H9 (cell line): ENCODE measurements around the gene GPATCH3. TPM values are rescaled to one million over a fixed set of nuclear protein-coding genes. Genes with fewer than 3 reads are reported as not detected.

Source experiments
- DNase-seq: peaks from one replicate; pipeline ENCODE4 v3.0.0-alpha.2; 2017
- H2AFZ ChIP-seq: one replicate; pipeline ENCODE4 v1.6.1; 2013; ENCODE audit warnings: mild to moderate bottlenecking, low read length, control low read depth, moderate library complexity
- H2AK5ac ChIP-seq: 2 replicates; pipeline ENCODE4 v1.6.1; 2013; ENCODE audit warnings: low read length, control low read depth, mixed read lengths; ENCODE audit not compliant: insufficient read length
- H2BK120ac ChIP-seq: one replicate; pipeline ENCODE4 v1.6.1; 2013; ENCODE audit warnings: low read depth, mild to moderate bottlenecking, low read length, control low read depth, inconsistent platforms; ENCODE audit not compliant: poor library complexity, severe bottlenecking
- H2BK12ac ChIP-seq: 2 replicates; pipeline ENCODE4 v1.6.1; 2013; ENCODE audit warnings: low read length, control low read depth, mixed read lengths, low read depth; ENCODE audit not compliant: insufficient read length
- H2BK15ac ChIP-seq: 2 replicates; pipeline ENCODE4 v1.6.1; 2013; ENCODE audit warnings: low read depth, low read length, control low read depth
- H2BK20ac ChIP-seq: one replicate; pipeline ENCODE4 v1.6.1; 2013; ENCODE audit warnings: low read depth, mild to moderate bottlenecking, low read length, control low read depth, inconsistent platforms; ENCODE audit not compliant: poor library complexity, severe bottlenecking
- H2BK5ac ChIP-seq: 2 replicates; pipeline ENCODE4 v1.6.1; 2013; ENCODE audit warnings: low read length, control low read depth, mixed read lengths; ENCODE audit not compliant: insufficient read length
- H3K14ac ChIP-seq: 2 replicates; pipeline ENCODE4 v1.6.1; 2013; ENCODE audit warnings: low read length, control low read depth; ENCODE audit not compliant: insufficient read depth
- H3K18ac ChIP-seq: 2 replicates; pipeline ENCODE4 v1.6.1; 2013; ENCODE audit warnings: low read depth, mild to moderate bottlenecking, mixed read lengths, low read length, control low read depth; ENCODE audit not compliant: insufficient read length
- H3K23ac ChIP-seq: 2 replicates; pipeline ENCODE4 v1.6.1; 2013; ENCODE audit warnings: low read length, control low read depth, mixed read lengths, low read depth; ENCODE audit not compliant: insufficient read length
- H3K23me2 ChIP-seq: 2 replicates; pipeline ENCODE4 v1.6.1; 2013; ENCODE audit warnings: low read depth, mild to moderate bottlenecking, mixed read lengths, low read length, control low read depth; ENCODE audit not compliant: insufficient read length, poor library complexity, severe bottlenecking
- H3K27ac ChIP-seq: 2 replicates; pipeline ENCODE4 v1.5.1; 2013; ENCODE audit warnings: low read length, control low read depth, mixed read lengths, low read depth; ENCODE audit not compliant: insufficient read length
- H3K27me3 ChIP-seq: 2 replicates; pipeline ENCODE4 v1.6.1; 2013; ENCODE audit warnings: low read length, control low read depth, inconsistent platforms; ENCODE audit not compliant: insufficient read depth
- H3K4ac ChIP-seq: 2 replicates; pipeline ENCODE4 v1.6.1; 2013; ENCODE audit warnings: low read depth, mild to moderate bottlenecking, control low read depth, inconsistent platforms, low read length, moderate library complexity
- H3K4me1 ChIP-seq: 2 replicates; pipeline ENCODE4 v1.6.1; 2013; ENCODE audit warnings: low read length, control low read depth, inconsistent platforms; ENCODE audit not compliant: insufficient read depth
- H3K4me2 ChIP-seq: 2 replicates; pipeline ENCODE4 v1.6.1; 2013; ENCODE audit warnings: low read length, control low read depth, mixed read lengths; ENCODE audit not compliant: insufficient read length, insufficient read depth
- H3K56ac ChIP-seq: 2 replicates; pipeline ENCODE4 v1.6.1; 2013; ENCODE audit warnings: low read depth, mild to moderate bottlenecking, mixed read lengths, low read length, control low read depth; ENCODE audit not compliant: insufficient read length
- H3K79me1 ChIP-seq: 2 replicates; pipeline ENCODE4 v1.6.1; 2013; ENCODE audit warnings: low read depth, mild to moderate bottlenecking, moderate library complexity, low read length, control low read depth, inconsistent platforms; ENCODE audit not compliant: insufficient read depth, poor library complexity, severe bottlenecking
- H3K79me2 ChIP-seq: 2 replicates; pipeline ENCODE4 v1.6.1; 2013; ENCODE audit warnings: low read length, control low read depth, inconsistent platforms; ENCODE audit not compliant: insufficient read depth
- H3K9ac ChIP-seq: 2 replicates; pipeline ENCODE4 v1.6.1; 2013; ENCODE audit warnings: low read length, control low read depth, mixed read lengths; ENCODE audit not compliant: insufficient read length; ENCODE audit errors: extremely low read depth
- H3K9me3 ChIP-seq: one replicate; pipeline ENCODE4 v1.6.1; 2013; ENCODE audit warnings: low read depth, low read length, inconsistent platforms; ENCODE audit not compliant: control insufficient read depth
- H3T11ph ChIP-seq: one replicate; pipeline ENCODE4 v1.6.1; 2013; ENCODE audit warnings: mild to moderate bottlenecking, low read length, control low read depth, inconsistent platforms
- H4K20me1 ChIP-seq: one replicate; pipeline ENCODE4 v1.6.1; 2013; ENCODE audit not compliant: control insufficient read depth, insufficient read length, insufficient read depth
- H4K5ac ChIP-seq: 2 replicates; pipeline ENCODE4 v1.6.1; 2013; ENCODE audit warnings: low read depth, mild to moderate bottlenecking, mixed read lengths, low read length, control low read depth; ENCODE audit not compliant: insufficient read length
- H4K8ac ChIP-seq: replicated peaks from 2 replicates; pipeline ENCODE4 v1.6.1; 2013; ENCODE audit warnings: low read length, control low read depth, mixed read lengths, low read depth; ENCODE audit not compliant: insufficient read length
- H4K91ac ChIP-seq: 2 replicates; pipeline ENCODE4 v1.6.1; 2013; ENCODE audit warnings: low read depth, mild to moderate bottlenecking, moderate library complexity, mixed read lengths, low read length, control low read depth; ENCODE audit not compliant: insufficient read length
- H3K27ac Mint-ChIP-seq, 3 experiments: 2 replicates in 2 of 3; 3 replicates in 1 of 3; pipeline ENCODE4 v1.8.0; 2020 to 2021; ENCODE audit warnings: mixed read lengths in 3 of 3, mild to moderate bottlenecking in 1 of 3, moderate library complexity in 1 of 3
- H3K27me3 Mint-ChIP-seq: 2 replicates; pipeline ENCODE4 v1.8.0; 2021; ENCODE audit warnings: low read depth, mild to moderate bottlenecking, moderate library complexity, mixed read lengths
- H3K36me3 Mint-ChIP-seq, 3 experiments: 2 replicates in 2 of 3; 3 replicates in 1 of 3; pipeline ENCODE4 v1.8.0; 2020 to 2021; ENCODE audit warnings: low read depth in 3 of 3, mixed read lengths in 3 of 3; ENCODE audit not compliant: insufficient read depth in 1 of 3
- H3K4me1 Mint-ChIP-seq, 2 experiments: 2 replicates each; pipeline ENCODE4 v1.8.0; 2020; ENCODE audit warnings: mixed read lengths in 2 of 2
- H3K4me3 Mint-ChIP-seq, 2 experiments: 2 replicates in 1 of 2; 3 replicates in 1 of 2; pipeline ENCODE4 v1.8.0; 2020 to 2021; ENCODE audit warnings: mild to moderate bottlenecking in 2 of 2, mixed read lengths in 2 of 2, moderate library complexity in 1 of 2
- H3K9me3 Mint-ChIP-seq, 2 experiments: 2 replicates in 1 of 2; 3 replicates in 1 of 2; pipeline ENCODE4 v1.8.0; 2020; ENCODE audit warnings: mild to moderate bottlenecking in 2 of 2, mixed read lengths in 2 of 2, moderate library complexity in 1 of 2
- WGBS: extraction: QIAGEN DNeasy Blood & Tissue Kit; methylation state at CpG from one replicate; pipeline ENCODE4 v1.1.7; 2013; ENCODE audit warnings: missing lambda C conversion rate, low lambda C conversion rate, mixed read lengths; ENCODE audit not compliant: insufficient read length; ENCODE audit errors: extremely low coverage; 5-methylcytosine and 5-hydroxymethylcytosine counted together
- total RNA-seq: library from RNA; stranded (reverse); gene quantifications from 2 replicates; pipeline ENCODE4 v1.2.1, GENCODE V29; 2021
- TF ChIP-seq, protein P1 (sequence below): fragments of 200-600 bp; sonication (generic); conservative IDR thresholded peaks from 3 replicates; pipeline ENCODE4 v1.8.0; 2021; ENCODE audit warnings: antibody characterized with exemption, mild to moderate bottlenecking

GPATCH3 gene
- total RNA-seq, 1 experiment from 2014 or later: 19.4 TPM

DNA sequence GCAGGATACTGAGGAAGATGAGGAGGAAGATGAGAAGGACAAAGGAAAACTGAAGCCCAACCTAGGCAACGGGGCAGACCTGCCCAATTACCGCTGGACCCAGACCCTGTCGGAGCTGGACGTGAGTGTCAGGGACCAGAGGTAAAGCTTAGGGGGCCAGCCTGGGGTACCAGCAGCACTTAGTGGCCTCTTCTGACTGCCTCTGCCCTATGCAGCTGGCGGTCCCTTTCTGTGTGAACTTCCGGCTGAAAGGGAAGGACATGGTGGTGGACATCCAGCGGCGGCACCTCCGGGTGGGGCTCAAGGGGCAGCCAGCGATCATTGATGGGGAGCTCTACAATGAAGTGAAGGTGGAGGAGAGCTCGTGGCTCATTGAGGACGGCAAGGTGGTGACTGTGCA lies 42.4 kb upstream of the GPATCH3 start:
- no peak for DNase-seq
- Histone ChIP-seq H2BK120ac (no peak overlapping the region), H4K20me1 (no peaks in the 10 kb centered on the region), H3K9ac (no peak overlapping the region), H3K4ac (no peak overlapping the region), H3K4me1 (no peaks in the 10 kb centered on the region), H3K9me3 (no peaks in the 10 kb centered on the region), H4K91ac (no peak overlapping the region), H3K4me2 (no peak overlapping the region), H2AK5ac (no peak overlapping the region), H2BK5ac (no peak overlapping the region), H3K18ac (no peak overlapping the region), H3K79me1 (no peaks in the 10 kb centered on the region), H3K27me3 (no peaks in the 10 kb centered on the region), H4K5ac (no peak overlapping the region), H3K27ac (no peak overlapping the region), H2BK20ac (no peak overlapping the region), H3K79me2 (no peaks in the 10 kb centered on the region; the same call in 1 of the 2 replicates), H2AFZ (no peak overlapping the region), H3K14ac (no peak overlapping the region), H2BK15ac (no peak overlapping the region), H3T11ph (no peak overlapping the region), H3K23ac (no peak overlapping the region), H3K23me2 (no peaks in the 10 kb centered on the region), H4K8ac (no peak overlapping the region), H2BK12ac (no peak overlapping the region), H3K56ac (no peak overlapping the region)
- Mint-ChIP-seq H3K27ac (peak overlapping the region in 2 of 3 experiments; percentile 82 to 85; a peak in 4 of 7 replicates), H3K9me3 (no peaks in the 10 kb centered on the region), H3K36me3 (peaks cover 42 to 84% (median 63%) of the 10 kb centered on the region in 3 experiments; a peak in 6 of 7 replicates), H3K4me1 (no peaks in the 10 kb centered on the region), H3K4me3 (no peak overlapping the region; a peak in 1 of 5 replicates), H3K27me3 (no peaks in the 10 kb centered on the region)
- WGBS: no CpG with 5 or more reads among the region's 12 CpGs
- TF ChIP-seq, protein P1, sequence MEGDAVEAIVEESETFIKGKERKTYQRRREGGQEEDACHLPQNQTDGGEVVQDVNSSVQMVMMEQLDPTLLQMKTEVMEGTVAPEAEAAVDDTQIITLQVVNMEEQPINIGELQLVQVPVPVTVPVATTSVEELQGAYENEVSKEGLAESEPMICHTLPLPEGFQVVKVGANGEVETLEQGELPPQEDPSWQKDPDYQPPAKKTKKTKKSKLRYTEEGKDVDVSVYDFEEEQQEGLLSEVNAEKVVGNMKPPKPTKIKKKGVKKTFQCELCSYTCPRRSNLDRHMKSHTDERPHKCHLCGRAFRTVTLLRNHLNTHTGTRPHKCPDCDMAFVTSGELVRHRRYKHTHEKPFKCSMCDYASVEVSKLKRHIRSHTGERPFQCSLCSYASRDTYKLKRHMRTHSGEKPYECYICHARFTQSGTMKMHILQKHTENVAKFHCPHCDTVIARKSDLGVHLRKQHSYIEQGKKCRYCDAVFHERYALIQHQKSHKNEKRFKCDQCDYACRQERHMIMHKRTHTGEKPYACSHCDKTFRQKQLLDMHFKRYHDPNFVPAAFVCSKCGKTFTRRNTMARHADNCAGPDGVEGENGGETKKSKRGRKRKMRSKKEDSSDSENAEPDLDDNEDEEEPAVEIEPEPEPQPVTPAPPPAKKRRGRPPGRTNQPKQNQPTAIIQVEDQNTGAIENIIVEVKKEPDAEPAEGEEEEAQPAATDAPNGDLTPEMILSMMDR: no peak
